SK-N-MC (cell line): ENCODE data around the gene ITPKB.

Source experiments
- DNase-seq: peaks from one replicate; pipeline ENCODE4 v3.0.0-alpha.2; 2011; ENCODE audit warnings: low read depth, low spot score
- H3K27ac ChIP-seq: fragments of 200-600 bp; sonication (generic); 2 replicates; pipeline ENCODE4 v1.5.1; 2016; ENCODE audit warnings: mixed run types
- H3K36me3 ChIP-seq: fragments of 200-600 bp; sonication (generic); 2 replicates; pipeline ENCODE4 v1.6.1; 2017; ENCODE audit warnings: antibody characterized with exemption, low read length, mixed read lengths; ENCODE audit not compliant: insufficient read depth
- H3K4me3 ChIP-seq: fragments of 200-600 bp; sonication (generic); 2 replicates; pipeline ENCODE4 v1.5.1; 2016
- H3K9ac ChIP-seq: fragments of 200-600 bp; sonication (generic); 2 replicates; pipeline ENCODE4 v1.8.0; 2017; ENCODE audit warnings: mixed run types, mixed read lengths; ENCODE audit not compliant: insufficient read length
- H3K9me3 ChIP-seq: fragments of 200-600 bp; sonication (generic); 2 replicates; pipeline ENCODE4 v1.6.1; 2017; ENCODE audit warnings: low read depth, mild to moderate bottlenecking, antibody characterized with exemption, low read length, moderate library complexity, mixed read lengths
- EZH2 ChIP-seq: fragments of 200-600 bp; sonication (generic); IDR thresholded peaks from one replicate; pipeline ENCODE4 v1.6.1; 2017; ENCODE audit warnings: antibody characterized with exemption
- FOXP2 ChIP-seq: optimal IDR thresholded peaks from 2 replicates; pipeline ENCODE3; 2011; ENCODE audit warnings: mild to moderate bottlenecking, moderate library complexity; ENCODE audit not compliant: insufficient read depth; ENCODE audit errors: extremely low read length, control extremely low read depth
- POLR2AphosphoS5 ChIP-seq: IDR thresholded peaks from 2 replicates; pipeline ENCODE4 v1.6.1; 2012; ENCODE audit warnings: mild to moderate bottlenecking, low read depth, low read length, borderline replicate concordance

The ITPKB gene

GRCh38 chr1:226734611-226735153 is 4.4 kb downstream of the ITPKB start:
- Histone ChIP-seq H3K36me3 (peaks cover 4% of the 10 kb centered on the region; the same call in 1 of the 2 replicates), H3K4me3 (no peak overlapping the region), H3K9ac (no peak overlapping the region), H3K9me3 (no peaks in the 10 kb centered on the region), H3K27ac (no peak overlapping the region)
- TF ChIP-seq POLR2AphosphoS5 (no peak), EZH2 (no peak), FOXP2 (no peak)
- no peak for DNase-seq

DNA sequence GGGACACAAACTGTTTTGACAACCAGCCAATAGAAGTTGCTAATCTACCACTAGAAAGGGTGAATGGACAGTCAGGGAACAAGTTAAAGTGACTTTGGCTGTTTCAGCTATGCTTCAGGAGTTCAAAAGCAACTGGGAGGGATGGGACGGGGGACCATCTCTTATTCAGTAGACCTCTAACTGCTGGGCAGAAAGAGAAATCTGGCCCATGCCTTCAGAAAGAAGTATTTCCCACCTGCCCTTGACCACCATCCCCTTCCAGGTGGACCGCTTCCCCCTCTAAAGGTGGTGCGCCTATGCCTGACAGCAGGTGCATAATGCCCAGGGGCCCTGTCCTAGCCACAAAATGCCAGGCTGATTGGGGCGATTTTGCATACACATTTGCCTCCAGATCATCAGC is 5.2 kb downstream of the ITPKB start:
- Histone ChIP-seq H3K4me3 (no peak overlapping the region), H3K9me3 (no peaks in the 10 kb centered on the region), H3K36me3 (peaks cover 4% of the 10 kb centered on the region; the same call in 1 of the 2 replicates), H3K27ac (no peak overlapping the region), H3K9ac (no peak overlapping the region)
- TF ChIP-seq EZH2 = no peak
- TF ChIP-seq FOXP2 = no peak
- no peak for TF ChIP-seq POLR2AphosphoS5
- DNase-seq = no peak

DNA sequence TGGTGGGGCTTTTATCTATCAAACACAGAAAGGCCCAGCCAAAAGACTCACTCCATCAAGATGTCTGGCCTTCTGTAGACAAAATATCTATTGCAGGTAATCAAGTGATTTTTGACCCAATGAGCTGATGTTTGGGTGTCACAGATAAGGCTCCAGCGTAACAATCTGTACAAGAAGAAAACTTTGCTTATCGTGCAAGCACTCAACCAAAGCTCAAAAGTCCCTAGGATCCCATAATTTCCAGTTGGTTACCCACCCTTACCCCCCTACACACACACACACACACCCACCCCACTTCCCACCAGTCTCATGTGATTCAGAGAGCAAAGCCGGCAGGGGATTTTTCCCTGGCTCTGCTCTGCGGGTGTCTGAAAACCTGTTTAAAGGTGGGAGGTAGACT is 5.8 kb downstream of the ITPKB start:
- H3K9ac ChIP-seq = no peak overlapping the region
- TF ChIP-seq FOXP2 = no peak
- TF ChIP-seq EZH2 = no peak
- no peak for TF ChIP-seq POLR2AphosphoS5
- no peak overlapping the region for H3K27ac ChIP-seq
- DNase-seq = no peak
- H3K4me3 ChIP-seq = no peak overlapping the region
- no peaks in the 10 kb centered on the region for H3K9me3 ChIP-seq
- peaks cover 4% of the 10 kb centered on the region; the same call in 1 of the 2 replicates for H3K36me3 ChIP-seq

- Histone ChIP-seq H3K4me3 (no peak overlapping the region), H3K9me3 (no peaks in the 10 kb centered on the region), H3K9ac (no peak overlapping the region), H3K36me3 (peaks cover 4% of the 10 kb centered on the region; the same call in 1 of the 2 replicates), H3K27ac (no peak overlapping the region)
- TF ChIP-seq POLR2AphosphoS5 = no peak
- TF ChIP-seq FOXP2 = no peak
- DNase-seq = no peak
Measured at GRCh38 chr1:226732856-226733291, 6.2 kb downstream of the ITPKB start.

DNA sequence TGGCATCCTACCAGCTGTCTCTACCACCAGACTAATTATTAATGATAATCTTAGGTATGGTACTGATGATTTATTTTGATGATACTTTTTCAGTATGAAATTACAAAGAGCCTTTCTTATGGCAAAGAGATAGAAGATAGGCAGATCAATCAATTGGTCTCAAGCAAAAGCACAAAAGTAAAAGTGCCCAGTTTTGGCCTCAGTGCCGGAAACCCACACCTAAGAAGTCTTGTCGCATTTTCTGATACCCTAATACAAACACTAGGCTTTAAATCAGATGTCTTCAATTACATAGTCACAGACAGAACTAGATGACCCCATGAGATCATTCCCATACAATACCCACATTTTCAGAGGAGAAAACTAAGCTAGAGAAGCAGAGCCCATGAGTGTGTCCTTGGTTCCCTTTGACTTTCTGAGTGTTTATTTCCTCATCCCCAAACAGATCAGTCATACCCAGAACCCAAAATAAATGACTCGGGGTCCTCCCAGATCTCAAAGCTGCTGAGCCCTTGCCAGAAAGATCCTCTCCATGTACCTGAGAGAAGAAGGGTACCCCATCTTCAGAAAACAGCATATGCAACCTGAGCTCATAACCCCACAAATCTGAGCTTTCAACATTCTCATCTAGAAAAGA is 7.7 kb downstream of the ITPKB start:
- Histone ChIP-seq H3K27ac (no peak overlapping the region), H3K4me3 (no peak overlapping the region), H3K9ac (no peak overlapping the region), H3K36me3 (peaks cover 4% of the 10 kb centered on the region; the same call in 1 of the 2 replicates), H3K9me3 (no peaks in the 10 kb centered on the region)
- TF ChIP-seq EZH2 (no peak), POLR2AphosphoS5 (no peak), FOXP2 (no peak)
- no peak for DNase-seq

DNA sequence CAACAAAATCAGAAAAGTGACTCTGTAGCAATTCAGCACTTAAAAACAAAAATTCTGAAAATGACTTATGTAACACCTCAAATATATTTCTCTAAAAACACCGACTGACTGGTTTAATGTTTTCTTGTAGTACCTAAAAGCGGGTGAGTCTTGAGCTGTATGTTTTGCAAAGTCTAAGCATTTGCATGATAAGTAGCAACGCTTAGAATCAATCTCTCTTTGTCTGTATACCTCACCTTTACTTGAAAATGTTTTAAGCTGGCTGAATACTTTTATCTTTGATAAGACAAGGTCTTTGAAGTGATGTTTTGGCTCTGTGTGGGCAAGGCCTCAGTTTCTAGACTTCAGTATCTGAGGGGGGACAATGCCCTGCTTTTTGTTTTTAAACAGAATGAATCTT is 8.2 kb downstream of the ITPKB start:
- TF ChIP-seq FOXP2 = no peak
- no peak for TF ChIP-seq EZH2
- DNase-seq = no peak
- Histone ChIP-seq H3K9me3 (no peaks in the 10 kb centered on the region), H3K27ac (no peak overlapping the region), H3K9ac (no peak overlapping the region), H3K4me3 (no peak overlapping the region), H3K36me3 (peaks cover 4% of the 10 kb centered on the region; the same call in 1 of the 2 replicates)

DNA sequence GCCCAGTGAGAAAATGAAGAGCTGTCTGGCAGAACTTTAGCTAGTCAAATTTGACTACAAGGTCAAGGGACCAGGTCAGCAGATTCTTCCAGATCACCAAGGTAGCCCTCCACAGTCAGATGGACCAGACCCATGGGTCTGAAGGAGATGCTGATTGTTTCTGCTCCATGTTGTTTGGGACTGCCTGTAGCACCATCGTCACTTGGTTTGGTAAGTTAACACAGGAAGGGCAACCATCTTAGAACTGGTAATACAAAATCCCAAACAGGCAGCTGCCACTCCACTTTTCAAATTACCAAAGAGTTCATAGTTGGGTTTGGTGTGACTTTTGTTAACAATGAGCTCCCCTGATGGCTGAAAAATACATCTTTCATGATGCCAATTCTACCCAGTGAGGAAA is 9.0 kb downstream of the ITPKB start:
- TF ChIP-seq EZH2 = no peak
- TF ChIP-seq FOXP2 = no peak
- no peak for TF ChIP-seq POLR2AphosphoS5
- Histone ChIP-seq H3K9ac (no peak overlapping the region), H3K36me3 (peaks cover 4% of the 10 kb centered on the region; the same call in 1 of the 2 replicates), H3K9me3 (no peaks in the 10 kb centered on the region), H3K4me3 (no peak overlapping the region), H3K27ac (no peak overlapping the region)
- DNase-seq = no peak

GRCh38 chr1:226728448-226728847 is 10.6 kb downstream of the ITPKB start:
- peaks cover 4% of the 10 kb centered on the region; the same call in 1 of the 2 replicates for H3K36me3 ChIP-seq
- no peak for DNase-seq
- H3K9ac ChIP-seq = no peak overlapping the region
- TF ChIP-seq POLR2AphosphoS5 = no peak
- TF ChIP-seq FOXP2 = no peak
- no peak for TF ChIP-seq EZH2
- no peak overlapping the region for H3K27ac ChIP-seq
- H3K9me3 ChIP-seq = no peaks in the 10 kb centered on the region
- H3K4me3 ChIP-seq = no peak overlapping the region

DNA sequence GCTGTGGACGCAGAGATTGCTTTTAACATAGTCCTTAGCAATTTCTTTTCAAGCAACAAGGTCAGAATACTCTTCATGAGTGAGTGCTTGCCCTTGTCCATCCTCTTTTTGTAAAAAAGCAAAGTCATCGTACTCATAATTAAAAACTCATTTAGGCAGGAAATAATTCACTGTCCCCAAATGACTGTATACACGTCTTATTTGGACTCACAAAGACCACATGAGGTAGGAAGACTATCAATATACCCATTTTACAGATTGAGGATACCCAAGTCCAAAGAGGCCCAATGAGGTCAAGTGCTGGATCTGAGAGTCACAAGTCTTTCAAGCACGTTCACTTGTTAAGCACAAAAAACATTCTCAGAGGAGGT is 13.2 kb downstream of the ITPKB start:
- no peak overlapping the region for H3K9ac ChIP-seq

More for the DNA sequence above, 13.2 kb downstream of the ITPKB start:
- DNase-seq = no peak
- Histone ChIP-seq H3K4me3 (no peak overlapping the region), H3K27ac (no peak overlapping the region), H3K9me3 (no peaks in the 10 kb centered on the region), H3K36me3 (peaks cover 4% of the 10 kb centered on the region; the same call in 1 of the 2 replicates)
- no peak for TF ChIP-seq FOXP2
- no peak for TF ChIP-seq EZH2
- TF ChIP-seq POLR2AphosphoS5 = no peak
